ENCODE results near the gene MRPL52.

DNA sequence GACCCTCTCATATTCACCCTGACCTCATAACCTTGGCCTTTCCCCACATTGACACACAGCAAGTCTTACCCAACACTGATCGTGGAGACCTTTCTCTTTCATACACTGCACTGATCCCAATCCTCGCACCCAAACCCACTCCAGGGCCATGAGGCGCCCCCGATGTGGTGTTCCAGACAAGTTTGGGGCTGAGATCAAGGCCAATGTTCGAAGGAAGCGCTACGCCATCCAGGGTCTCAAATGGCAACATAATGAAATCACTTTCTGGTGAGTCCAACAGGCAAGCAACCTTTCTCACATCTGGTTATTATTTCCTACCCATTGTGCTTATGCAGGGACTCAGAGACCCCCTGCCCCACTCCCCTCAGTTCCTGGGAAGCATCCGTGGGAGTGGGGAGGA is 12.1 kb downstream of the MRPL52 start:
- TF ChIP-seq EZH2 (IDR thresholded peaks at IDR 0.05; ENCODE audit: low read length, unreplicated experiment) (no peak), CTCF (conservative IDR thresholded peaks at IDR 0.05; ENCODE audit: low read depth, low read length) (no peak), EZH2phosphoT487 (IDR thresholded peaks at IDR 0.05; ENCODE audit: borderline replicate concordance, low read length) (no peak)

Data from PC-3 (cell line).